ENCODE measurements around the gene GDA. TPM values are rescaled to one million over a fixed set of nuclear protein-coding genes. Genes with fewer than 3 reads are reported as not detected.
"Not testable (repeated sequence)": the region's sequence is repeated elsewhere in the genome, so short reads cannot be mapped to it uniquely, and the experiment has no call there.

Gene GDA
- total RNA-seq, 1 experiment from 2014 or later, result 142 TPM

- Histone ChIP-seq H3K36me3 (ENCODE audit: low read depth) (no peaks in the 10 kb centered on the region), H3K9me2 (ENCODE audit: insufficient read depth) (no peaks in the 10 kb centered on the region), H3K4me2 (no peak overlapping the region), H3K79me2 (ENCODE audit: low read depth) (no peaks in the 10 kb centered on the region), H3K27me3 (ENCODE audit: insufficient read depth, low read depth) (no peaks in the 10 kb centered on the region), H3F3A (ENCODE audit: insufficient read depth, low read depth) (no peaks in the 10 kb centered on the region), H2AFZ (no peak overlapping the region), H3K4me1 (replicated peaks; ENCODE audit: insufficient read depth) (no peaks in the 10 kb centered on the region), H3K9me3 (ENCODE audit: insufficient read depth, low read depth) (no peaks in the 10 kb centered on the region), H3K27ac (no peak overlapping the region), H3K4me3 (no peak overlapping the region), H4K20me1 (ENCODE audit: insufficient read depth) (no peaks in the 10 kb centered on the region)
- POLR2A ChIA-PET (ENCODE audit: unreplicated experiment), result no interaction called here
- no peak for TF ChIP-seq EZH2 (IDR thresholded peaks at IDR 0.05; ENCODE audit: low read depth)
- no peak for TF ChIP-seq CTCF (conservative IDR thresholded peaks at IDR 0.05)
- no TSS peak for BruUV-seq (replicated peaks)
- CTCF ChIA-PET, result no interaction called here
- intact Hi-C loops (cut with micrococcal nuclease; ENCODE audit: unreplicated experiment), result no loop called here
- no peak for DNase-seq
These were observed 114.3 kb downstream of the GDA start for GRCh38 chr9:72263572-72263971.

DNA sequence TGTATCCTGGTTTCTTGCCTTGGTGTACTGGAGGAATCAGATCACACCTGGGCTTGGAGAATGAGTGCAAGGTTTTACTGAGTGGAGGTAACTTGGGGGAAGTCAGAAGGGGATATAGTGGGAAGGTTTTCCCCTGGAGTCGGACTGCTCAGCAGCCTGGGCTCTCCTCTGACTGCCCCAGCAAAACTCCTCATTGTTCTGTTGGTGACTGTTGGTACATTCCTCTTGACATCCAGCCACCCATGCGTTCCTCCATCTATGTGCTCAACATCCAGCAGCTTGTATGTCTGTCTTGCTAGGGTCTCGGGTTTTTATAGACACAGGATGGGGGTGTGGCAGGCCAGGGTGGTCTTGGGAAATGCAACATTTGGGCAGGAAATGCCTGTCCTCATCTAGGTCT lies 119.7 kb downstream of the GDA start:
- intact Hi-C loops (cut with micrococcal nuclease; ENCODE audit: unreplicated experiment), result no loop called here
- H3K27me3 ChIP-seq (ENCODE audit: insufficient read depth, low read depth), result no peaks in the 10 kb centered on the region
- H3K27ac ChIP-seq, result no peak overlapping the region
- TF ChIP-seq EZH2 (IDR thresholded peaks at IDR 0.05; ENCODE audit: low read depth) (no peak), CTCF (conservative IDR thresholded peaks at IDR 0.05) (no peak)
- no peak overlapping the region for H3K4me2 ChIP-seq
- no peak overlapping the region for H3K4me3 ChIP-seq
- no peaks in the 10 kb centered on the region for H3K4me1 ChIP-seq (replicated peaks; ENCODE audit: insufficient read depth)
- no TSS peak for BruUV-seq (replicated peaks)
- POLR2A ChIA-PET (ENCODE audit: unreplicated experiment), result no interaction called here
- DNase-seq, result no peak
- H3K9me2 ChIP-seq (ENCODE audit: insufficient read depth), result no peaks in the 10 kb centered on the region
- no peaks in the 10 kb centered on the region for H3K36me3 ChIP-seq (ENCODE audit: low read depth)
- no peaks in the 10 kb centered on the region for H3K79me2 ChIP-seq (ENCODE audit: low read depth)
- CTCF ChIA-PET, result no interaction called here
- no peaks in the 10 kb centered on the region for H4K20me1 ChIP-seq (ENCODE audit: insufficient read depth)
- H2AFZ ChIP-seq, result no peak overlapping the region
- H3K9me3 ChIP-seq (ENCODE audit: insufficient read depth, low read depth), result no peaks in the 10 kb centered on the region
- H3F3A ChIP-seq (ENCODE audit: insufficient read depth, low read depth), result no peaks in the 10 kb centered on the region

GRCh38 chr9:72270359-72270758 lies 121.1 kb downstream of the GDA start:
- H3K36me3 ChIP-seq (ENCODE audit: low read depth); H3K9me2 ChIP-seq (ENCODE audit: insufficient read depth); H3K4me2 ChIP-seq; H4K20me1 ChIP-seq (ENCODE audit: insufficient read depth); H3K9me3 ChIP-seq (ENCODE audit: insufficient read depth, low read depth); DNase-seq; H3K79me2 ChIP-seq (ENCODE audit: low read depth); H3F3A ChIP-seq (ENCODE audit: insufficient read depth, low read depth); CTCF ChIA-PET; H3K27ac ChIP-seq; H3K4me3 ChIP-seq; H3K4me1 ChIP-seq (replicated peaks; ENCODE audit: insufficient read depth); POLR2A ChIA-PET (ENCODE audit: unreplicated experiment); BruUV-seq (replicated peaks); H2AFZ ChIP-seq; H3K27me3 ChIP-seq (ENCODE audit: insufficient read depth, low read depth): not testable (repeated sequence)
- intact Hi-C loops (cut with micrococcal nuclease; ENCODE audit: unreplicated experiment), result loop anchor here (5.0 kb wide), 2 partner anchors 463 to 932 kb away; no protein-coding TSS in a partner anchor
